Thoracic aorta (tissue), 2 donors: ENCODE results near the gene GDPD5. TPM values are rescaled to one million over a fixed set of nuclear protein-coding genes. Genes with fewer than 3 reads are reported as not detected.

ENCODE experiments used
- ATAC-seq: fragments of 150-250 bp; one replicate; pipeline ENCODE4 v1.8.0; 2017; ENCODE audit warnings: low read depth; ENCODE audit not compliant: insufficient number of reproducible peaks, low FRiP score
- DNase-seq: peaks from one replicate; pipeline ENCODE4 v3.0.0-alpha.2; 2020; ENCODE audit warnings: low spot score
- H3K27ac ChIP-seq, 2 donors: fragments of 200-600 bp; sonication (generic); 1 replicate in 1 of 2; 2 replicates in 1 of 2; pipeline ENCODE4 v1.5.1; 2016; ENCODE audit warnings: mild to moderate bottlenecking in 2 of 2, moderate library complexity in 2 of 2
- H3K27me3 ChIP-seq: fragments of 200-600 bp; sonication (generic); replicated peaks from 2 replicates; pipeline ENCODE4 v1.6.0; 2016; ENCODE audit warnings: mild to moderate bottlenecking; ENCODE audit not compliant: insufficient read depth
- H3K36me3 ChIP-seq: fragments of 200-600 bp; sonication (generic); one replicate; pipeline ENCODE4 v1.5.1; 2016
- H3K4me1 ChIP-seq, 2 donors: fragments of 200-600 bp; sonication (generic); 1 replicate in 1 of 2; 2 replicates in 1 of 2; pipeline versions ENCODE4 v1.5.1 to v1.6.0; 2016; ENCODE audit warnings: low read depth in 2 of 2, mild to moderate bottlenecking in 1 of 2; ENCODE audit not compliant: control insufficient read depth in 1 of 2
- H3K4me3 ChIP-seq: fragments of 200-600 bp; sonication (generic); 2 replicates; pipeline ENCODE4 v1.5.1; 2016; ENCODE audit warnings: mild to moderate bottlenecking
- H3K9me3 ChIP-seq: fragments of 200-600 bp; sonication (generic); 2 replicates; pipeline ENCODE4 v1.5.1; 2016
- total RNA-seq, 2 donors: library from RNA; depleted of rRNA; stranded (reverse); fragments of >200 nt; gene quantifications; one replicate each; pipeline versions ENCODE4 v1.1.0 to v1.2.3, GENCODE V29; 2016
- TF ChIP-seq, protein P1 (sequence below): fragments of 200-600 bp; sonication (generic); IDR thresholded peaks from one replicate; pipeline ENCODE4 v1.5.1; 2019; ENCODE audit warnings: antibody characterized with exemption

GDPD5 gene
- total RNA-seq, 2 donors from 2014 or later = 30.8 to 34.9 TPM

DNA sequence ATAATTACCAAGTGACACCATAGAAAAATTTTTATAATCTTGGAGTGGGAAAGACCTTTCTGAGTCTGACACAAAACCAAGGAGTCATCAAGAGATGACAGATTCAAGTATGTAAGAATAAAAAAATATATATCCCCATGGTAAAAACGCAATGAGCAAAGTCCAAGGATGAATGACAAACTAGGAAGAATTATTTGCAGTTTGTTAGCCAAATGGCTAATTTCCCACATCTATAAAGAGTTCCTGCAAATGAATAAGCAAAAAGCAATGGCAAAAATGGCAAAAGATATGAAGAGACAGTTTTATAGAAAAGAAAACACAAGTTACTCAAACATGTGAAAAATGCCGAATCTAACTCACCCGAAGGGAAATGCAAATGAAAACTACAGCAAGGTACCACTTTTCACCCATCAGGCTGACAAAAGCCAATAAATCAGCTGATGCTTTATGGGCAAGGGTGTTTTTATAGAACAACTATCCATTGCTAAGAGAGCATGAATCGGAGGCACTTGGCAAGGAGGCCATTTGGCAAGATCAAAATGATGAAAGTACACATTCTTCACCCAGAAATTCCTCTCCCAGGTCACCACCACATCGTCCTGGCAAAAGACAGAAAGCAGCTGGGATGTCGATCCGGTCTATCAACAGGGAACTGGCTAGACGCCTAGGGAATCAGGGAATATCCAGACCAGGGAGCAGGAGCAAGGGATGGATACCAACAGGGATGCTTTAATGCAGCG lies 71.7 kb downstream of the GDPD5 start:
- Histone ChIP-seq H3K36me3 (no peaks in the 10 kb centered on the region), H3K4me1 (peaks cover 0 to 20% of the 10 kb centered on the region in 2 donors), H3K4me3 (peak overlapping the region; percentile 6), H3K9me3 (no peaks in the 10 kb centered on the region), H3K27ac (no peak overlapping the region), H3K27me3 (no peaks in the 10 kb centered on the region)
- DNase-seq = no peak
- TF ChIP-seq, protein P1, sequence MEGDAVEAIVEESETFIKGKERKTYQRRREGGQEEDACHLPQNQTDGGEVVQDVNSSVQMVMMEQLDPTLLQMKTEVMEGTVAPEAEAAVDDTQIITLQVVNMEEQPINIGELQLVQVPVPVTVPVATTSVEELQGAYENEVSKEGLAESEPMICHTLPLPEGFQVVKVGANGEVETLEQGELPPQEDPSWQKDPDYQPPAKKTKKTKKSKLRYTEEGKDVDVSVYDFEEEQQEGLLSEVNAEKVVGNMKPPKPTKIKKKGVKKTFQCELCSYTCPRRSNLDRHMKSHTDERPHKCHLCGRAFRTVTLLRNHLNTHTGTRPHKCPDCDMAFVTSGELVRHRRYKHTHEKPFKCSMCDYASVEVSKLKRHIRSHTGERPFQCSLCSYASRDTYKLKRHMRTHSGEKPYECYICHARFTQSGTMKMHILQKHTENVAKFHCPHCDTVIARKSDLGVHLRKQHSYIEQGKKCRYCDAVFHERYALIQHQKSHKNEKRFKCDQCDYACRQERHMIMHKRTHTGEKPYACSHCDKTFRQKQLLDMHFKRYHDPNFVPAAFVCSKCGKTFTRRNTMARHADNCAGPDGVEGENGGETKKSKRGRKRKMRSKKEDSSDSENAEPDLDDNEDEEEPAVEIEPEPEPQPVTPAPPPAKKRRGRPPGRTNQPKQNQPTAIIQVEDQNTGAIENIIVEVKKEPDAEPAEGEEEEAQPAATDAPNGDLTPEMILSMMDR = no peak
- ATAC-seq = no peak

DNA sequence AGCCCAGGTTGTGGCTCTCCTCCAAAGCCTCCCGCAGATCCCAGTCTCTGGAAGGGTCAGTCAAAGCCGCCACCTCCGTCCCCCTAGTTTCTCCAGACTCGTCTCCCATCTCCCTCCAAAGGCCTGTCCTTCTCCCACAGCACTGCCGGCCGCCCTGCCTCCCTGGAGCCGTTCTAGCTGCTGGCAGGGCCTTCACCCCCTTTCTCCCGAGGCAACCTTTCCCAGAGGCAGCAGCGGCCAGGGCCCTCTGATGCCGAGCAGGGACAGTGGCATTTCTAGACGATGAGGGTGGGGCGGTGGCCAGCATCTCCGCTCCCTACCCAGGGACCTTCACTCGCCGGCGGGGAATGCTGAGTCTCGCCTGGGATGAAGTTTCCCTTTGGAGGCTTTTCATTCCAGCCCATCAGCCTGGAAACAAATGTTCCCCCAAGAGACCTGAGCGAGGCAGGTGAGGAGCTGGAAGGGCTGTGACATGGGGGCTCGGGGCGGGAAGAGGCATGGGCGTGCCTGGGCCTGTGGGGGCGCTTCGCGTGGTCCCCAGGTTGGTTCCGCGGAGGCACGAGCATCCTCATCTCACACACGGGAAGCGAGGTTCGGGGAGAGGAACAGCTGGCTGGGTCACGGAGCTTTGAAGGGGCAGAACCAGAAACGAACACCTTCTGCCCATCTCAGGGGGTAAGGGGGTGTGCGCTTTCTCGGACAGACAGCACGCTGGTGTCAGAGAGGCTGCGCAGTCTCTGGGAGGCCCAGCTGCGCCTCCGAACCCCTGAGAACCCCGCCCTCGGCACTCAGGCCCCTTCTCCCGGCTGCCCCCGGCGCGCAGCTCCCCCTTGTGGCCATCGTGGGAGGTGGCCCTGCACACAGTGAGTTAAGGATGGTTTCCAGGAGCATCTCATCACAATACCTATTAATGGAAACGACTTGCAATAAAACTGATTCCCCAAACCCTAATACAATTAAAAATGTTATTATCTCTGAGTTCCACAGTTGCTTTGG lies 74.6 kb downstream of the GDPD5 start:
- DNase-seq (no peak), ATAC-seq (no peak)
- Histone ChIP-seq H3K9me3 (no peaks in the 10 kb centered on the region), H3K27ac (no peak overlapping the region), H3K36me3 (no peaks in the 10 kb centered on the region), H3K27me3 (no peaks in the 10 kb centered on the region), H3K4me3 (no peak overlapping the region), H3K4me1 (peaks cover 0 to 20% of the 10 kb centered on the region in 2 donors)
- TF ChIP-seq, protein P1 = peak; percentile 47

DNA sequence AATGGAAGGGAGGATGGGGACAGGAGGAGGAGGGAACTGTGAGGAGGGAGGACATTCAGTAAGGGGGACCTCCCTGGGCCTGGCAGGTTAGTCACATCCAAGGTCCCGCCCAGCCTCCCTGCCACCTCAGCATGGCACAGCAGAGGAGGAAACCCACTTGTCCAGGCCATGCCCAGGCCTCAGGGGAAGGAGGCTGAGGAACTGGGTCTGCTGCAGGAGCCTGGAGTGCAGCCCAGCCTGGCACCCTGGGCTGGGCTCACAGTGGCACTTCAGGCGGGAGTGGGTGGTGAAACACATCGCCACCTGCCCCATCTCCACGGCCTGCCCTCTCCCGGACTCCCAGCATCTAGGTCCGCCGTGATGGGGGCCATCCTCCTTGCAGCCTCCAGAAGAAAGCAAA lies 75.5 kb downstream of the GDPD5 start:
- Histone ChIP-seq H3K27ac (no peak overlapping the region), H3K36me3 (no peaks in the 10 kb centered on the region), H3K4me1 (peaks cover 0 to 20% of the 10 kb centered on the region in 2 donors), H3K27me3 (no peaks in the 10 kb centered on the region), H3K4me3 (no peak overlapping the region), H3K9me3 (no peaks in the 10 kb centered on the region)
- TF ChIP-seq, protein P1 = no peak
- DNase-seq (no peak), ATAC-seq (no peak)

DNA sequence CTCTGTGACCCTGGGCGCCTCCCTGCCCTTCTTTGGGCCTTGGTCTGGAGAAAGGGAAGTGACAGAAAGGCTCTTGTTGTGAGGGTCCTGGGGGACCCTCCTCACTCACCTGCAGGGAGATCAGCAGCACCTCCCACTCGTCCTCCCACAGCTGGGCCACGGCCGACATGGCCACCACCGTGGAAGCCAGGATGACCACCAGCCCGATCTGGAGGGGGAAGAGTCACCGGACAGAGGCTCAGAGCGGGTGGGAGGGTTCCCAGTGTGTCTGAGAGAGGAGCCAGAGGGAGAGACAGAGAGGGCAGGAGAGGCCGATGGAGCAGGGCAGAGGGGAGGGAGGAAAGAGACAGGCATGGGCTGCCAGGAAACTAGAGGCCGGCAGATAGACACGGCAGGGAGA lies 76.0 kb downstream of the GDPD5 start:
- peaks cover 0 to 16% of the 10 kb centered on the region in 2 donors for H3K4me1 ChIP-seq
- no peak overlapping the region for H3K27ac ChIP-seq
- no peaks in the 10 kb centered on the region for H3K27me3 ChIP-seq
- TF ChIP-seq, protein P1 = no peak
- H3K4me3 ChIP-seq = no peak overlapping the region
- no peaks in the 10 kb centered on the region for H3K36me3 ChIP-seq
- ATAC-seq = no peak
- DNase-seq = no peak
- H3K9me3 ChIP-seq = no peaks in the 10 kb centered on the region

DNA sequence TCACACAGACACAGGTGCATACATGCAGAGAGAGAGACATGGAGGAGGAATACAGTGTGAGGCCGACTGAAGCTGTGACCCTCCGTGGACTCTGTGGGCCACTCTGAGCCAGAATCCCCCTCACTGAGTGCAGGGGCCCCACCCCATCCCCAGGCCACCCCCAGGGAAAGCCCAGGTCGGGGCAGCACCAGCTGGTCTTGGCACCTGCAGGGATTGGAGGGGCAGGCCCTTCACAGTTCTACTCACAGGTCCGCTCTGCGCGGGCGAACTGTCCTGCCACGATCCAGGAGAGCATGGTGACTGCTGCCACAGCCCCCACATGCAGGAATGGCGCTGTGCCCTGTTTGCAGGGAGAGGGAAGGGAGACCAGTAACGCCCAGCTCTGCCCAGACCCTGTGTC lies 76.5 kb downstream of the GDPD5 start:
- H3K27me3 ChIP-seq = no peaks in the 10 kb centered on the region
- no peak overlapping the region for H3K27ac ChIP-seq
- H3K4me1 ChIP-seq = peaks cover 0 to 11% of the 10 kb centered on the region in 2 donors
- no peaks in the 10 kb centered on the region for H3K9me3 ChIP-seq
- DNase-seq (no peak), ATAC-seq (no peak)
- TF ChIP-seq, protein P1 = no peak
- no peak overlapping the region for H3K4me3 ChIP-seq
- no peaks in the 10 kb centered on the region for H3K36me3 ChIP-seq
